Measurements from ENCODE around the gene HASPIN. TPM values are rescaled to one million over a fixed set of nuclear protein-coding genes. Genes with fewer than 3 reads are reported as not detected.
A peak's percentile ranks its signal among the peaks of the same experiment; 100 is the strongest.

HASPIN gene
- total and polyA plus RNA-seq, 9 of the 15 experiments (the other 6 are each of a cell fraction or from before 2014, with no cell fraction given) = 0.81 to 13.5 (median 9.9) TPM

- TF ChIP-seq TAF1 (IDR thresholded peaks at IDR 0.05; ENCODE audit: control insufficient read depth, extremely low read depth, insufficient read depth, low read length, severe bottlenecking) (peak; percentile 78), POLR2G (IDR thresholded peaks at IDR 0.05; ENCODE audit: low read depth, low read length) (peak; percentile 96), ESRRA (IDR thresholded peaks at IDR 0.05; ENCODE audit: borderline replicate concordance, low read depth) (0 out of 2 replicates have a peak, but pooled peaks have one; percentile 16), ZBTB40 (IDR thresholded peaks at IDR 0.05) (peak; percentile 21; the same call in 1 of the 2 replicates), ZBTB40 (CRISPR knock-in tag; IDR thresholded peaks at IDR 0.05) (no peak), RBM25 (IDR thresholded peaks at IDR 0.05; ENCODE audit: low read depth, low read length, severe bottlenecking) (peak; percentile 97), MCM2 (IDR thresholded peaks at IDR 0.05; ENCODE audit: low read depth) (no peak), MTA3 (IDR thresholded peaks at IDR 0.05; ENCODE audit: borderline replicate concordance) (peak; percentile 58; the same call in 1 of the 2 replicates), ATF2 (CRISPR knock-in tag; IDR thresholded peaks at IDR 0.05) (no peak), GABPB1 (CRISPR knock-in tag; IDR thresholded peaks at IDR 0.05) (peak; percentile 68), HDAC2 (IDR thresholded peaks at IDR 0.05) (no peak), ZBTB1 (CRISPR knock-in tag; IDR thresholded peaks at IDR 0.05; ENCODE audit: borderline replicate concordance, low read depth) (peak; percentile 53; the same call in 1 of the 2 replicates), ZNF354B (CRISPR knock-in tag; IDR thresholded peaks at IDR 0.05) (no peak), ZNF347 (CRISPR knock-in tag; IDR thresholded peaks at IDR 0.05; ENCODE audit: low read depth) (no peak)
Observed at GRCh38 chr17:3723556-3724377, at the start of gene HASPIN (continued).
